Neuronal stem cell (in vitro differentiated cells): ENCODE data around the gene ITGBL1.

Experiments used
- DNase-seq: peaks from one replicate; pipeline ENCODE4 v3.0.0-alpha.2; 2013; ENCODE audit warnings: low spot score
- H2AFZ ChIP-seq: one replicate; pipeline ENCODE4 v1.6.1; 2013; ENCODE audit warnings: mild to moderate bottlenecking, low read length, inconsistent platforms
- H2AK5ac ChIP-seq: 2 replicates; pipeline ENCODE4 v1.6.1; 2013; ENCODE audit warnings: low read depth, mild to moderate bottlenecking, inconsistent platforms, low read length, moderate library complexity, mixed read lengths
- H2BK120ac ChIP-seq: 2 replicates; pipeline ENCODE4 v1.6.1; 2013; ENCODE audit warnings: low read depth, mild to moderate bottlenecking, inconsistent platforms, low read length, moderate library complexity, mixed read lengths
- H2BK12ac ChIP-seq: one replicate; pipeline ENCODE4 v1.6.1; 2013; ENCODE audit warnings: low read length, inconsistent platforms
- H2BK15ac ChIP-seq: 2 replicates; pipeline ENCODE4 v1.6.1; 2013; ENCODE audit warnings: mild to moderate bottlenecking, low read length, inconsistent platforms, mixed read lengths
- H2BK5ac ChIP-seq: one replicate; pipeline ENCODE4 v1.6.1; 2013; ENCODE audit warnings: inconsistent platforms, mild to moderate bottlenecking, low read length, moderate library complexity
- H3K14ac ChIP-seq: one replicate; pipeline ENCODE4 v1.6.1; 2013; ENCODE audit warnings: low read length, inconsistent platforms
- H3K18ac ChIP-seq: 2 replicates; pipeline ENCODE4 v1.6.1; 2013; ENCODE audit warnings: low read length, inconsistent platforms
- H3K23ac ChIP-seq: 2 replicates; pipeline ENCODE4 v1.6.1; 2013; ENCODE audit warnings: low read depth, mild to moderate bottlenecking, mixed read lengths, low read length, inconsistent platforms; ENCODE audit not compliant: poor library complexity
- H3K27ac ChIP-seq: replicated peaks from 3 replicates; pipeline ENCODE4 v1.5.1; 2013; ENCODE audit warnings: low read length, inconsistent platforms
- H3K27me3 ChIP-seq, 3 experiments: 2 replicates each; pipeline ENCODE4 v1.6.1; 2013; ENCODE audit warnings: low read length in 3 of 3, mild to moderate bottlenecking in 2 of 3, inconsistent platforms in 1 of 3, low read depth in 1 of 3, mixed read lengths in 1 of 3, moderate library complexity in 1 of 3; ENCODE audit not compliant: control insufficient read depth in 3 of 3, insufficient read depth in 3 of 3
- H3K36me3 ChIP-seq, 2 donors: replicated peaks in 1 of 2; 2 replicates each; pipeline ENCODE4 v1.6.1; 2013; ENCODE audit warnings: low read length in 2 of 2; ENCODE audit not compliant: control insufficient read depth in 2 of 2, insufficient read depth in 2 of 2
- H3K4ac ChIP-seq: 2 replicates; pipeline ENCODE4 v1.6.1; 2013; ENCODE audit warnings: inconsistent platforms, mild to moderate bottlenecking, low read length, moderate library complexity
- H3K4me1 ChIP-seq, 2 donors: 1 replicate in 1 of 2; 2 replicates in 1 of 2; pipeline ENCODE4 v1.6.1; 2013; ENCODE audit warnings: low read length in 2 of 2, low read depth in 1 of 2; ENCODE audit not compliant: control insufficient read depth in 2 of 2, insufficient read depth in 1 of 2
- H3K4me2 ChIP-seq: one replicate; pipeline ENCODE4 v1.6.1; 2013; ENCODE audit warnings: mild to moderate bottlenecking, low read length, inconsistent platforms; ENCODE audit not compliant: insufficient read depth, poor library complexity, severe bottlenecking
- H3K4me3 ChIP-seq, 2 donors: 2 replicates each; pipeline ENCODE4 v1.5.1; 2013; ENCODE audit warnings: low read length in 2 of 2, mild to moderate bottlenecking in 2 of 2, inconsistent platforms in 1 of 2, moderate library complexity in 1 of 2
- H3K79me1 ChIP-seq: one replicate; pipeline ENCODE4 v1.6.1; 2013; ENCODE audit warnings: low read depth, mild to moderate bottlenecking, inconsistent platforms, low read length, moderate library complexity
- H3K9ac ChIP-seq: one replicate; pipeline ENCODE4 v1.6.1; 2013; ENCODE audit warnings: mild to moderate bottlenecking, low read depth, low read length, inconsistent platforms; ENCODE audit not compliant: poor library complexity
- H3K9me3 ChIP-seq, 2 donors: replicated peaks in 1 of 2; 2 replicates each; pipeline versions ENCODE3 to v1.6.1; 2013; ENCODE audit warnings: low read length in 2 of 2, mild to moderate bottlenecking in 2 of 2, inconsistent platforms in 1 of 2, low read depth in 1 of 2, mixed read lengths in 1 of 2, moderate library complexity in 1 of 2; ENCODE audit not compliant: control insufficient read depth in 2 of 2, insufficient read depth in 1 of 2
- H4K8ac ChIP-seq: one replicate; pipeline ENCODE4 v1.6.1; 2013; ENCODE audit warnings: low read depth, mild to moderate bottlenecking, inconsistent platforms, low read length, moderate library complexity
- H4K91ac ChIP-seq: one replicate; pipeline ENCODE4 v1.6.1; 2013; ENCODE audit warnings: low read length, low read depth, mild to moderate bottlenecking, inconsistent platforms; ENCODE audit not compliant: poor library complexity
- WGBS, 2 donors: extraction: QIAGEN DNeasy Blood & Tissue Kit; methylation state at CpG; one replicate each; pipeline ENCODE4 v1.1.7; 2013; ENCODE audit warnings: missing lambda C conversion rate in 2 of 2, mixed read lengths in 1 of 2; ENCODE audit not compliant: insufficient read length in 2 of 2, insufficient replicate concordance in 1 of 2; ENCODE audit errors: extremely low coverage in 2 of 2; 5-methylcytosine and 5-hydroxymethylcytosine counted together

Gene ITGBL1

DNA sequence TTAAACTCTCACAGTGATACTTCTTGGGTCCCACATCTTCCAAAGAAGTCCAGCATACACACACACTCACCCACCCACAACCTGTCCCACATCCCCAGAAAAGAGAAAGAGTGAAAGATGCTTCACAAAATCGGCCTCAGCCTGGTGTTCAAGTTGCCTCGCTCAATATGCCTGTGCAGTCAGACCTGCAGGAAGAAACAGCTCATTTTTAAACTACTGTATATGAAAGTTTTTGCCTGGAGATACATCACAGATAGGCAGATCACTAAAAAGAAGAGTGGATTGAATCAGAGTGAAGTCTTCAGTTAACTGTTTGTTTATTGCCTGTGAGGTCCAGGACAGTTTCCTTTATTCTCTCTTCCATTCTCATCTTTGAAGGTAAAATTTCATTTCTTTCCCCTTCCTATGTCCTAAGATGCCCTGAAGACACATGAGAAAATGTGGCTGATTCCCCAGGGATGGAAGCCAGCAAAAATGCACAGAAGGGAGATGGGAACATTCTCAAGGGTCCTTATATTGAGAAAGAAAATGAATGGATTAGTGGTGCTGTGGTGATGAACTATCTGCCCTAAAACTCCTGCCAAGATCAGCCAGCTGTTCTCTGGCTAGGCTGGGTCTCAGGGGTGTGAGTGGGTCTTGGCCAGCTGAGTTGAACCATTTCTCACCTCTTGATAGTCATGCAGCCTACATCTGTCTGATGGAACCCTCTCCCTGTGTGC is 259.0 kb downstream of the ITGBL1 start:
- Histone ChIP-seq H3K14ac (no peak overlapping the region), H2BK12ac (no peak overlapping the region), H2BK5ac (no peak overlapping the region), H2BK15ac (no peak overlapping the region), H3K27me3 (no peaks in the 10 kb centered on the region), H3K9ac (no peak overlapping the region), H3K23ac (no peak overlapping the region), H3K9me3 (no peaks in the 10 kb centered on the region), H4K8ac (no peak overlapping the region), H3K18ac (no peak overlapping the region), H3K79me1 (no peaks in the 10 kb centered on the region), H3K27ac (no peak overlapping the region), H2AK5ac (no peak overlapping the region), H2AFZ (no peak overlapping the region), H3K36me3 (no peaks in the 10 kb centered on the region), H3K4me3 (no peak overlapping the region), H3K4me2 (no peak overlapping the region), H2BK120ac (no peak overlapping the region), H3K4ac (no peak overlapping the region), H3K4me1 (no peaks in the 10 kb centered on the region), H4K91ac (no peak overlapping the region)
- WGBS, 2 donors = no CpG with 5 or more reads among the region's 2 CpGs
- DNase-seq = no peak

DNA sequence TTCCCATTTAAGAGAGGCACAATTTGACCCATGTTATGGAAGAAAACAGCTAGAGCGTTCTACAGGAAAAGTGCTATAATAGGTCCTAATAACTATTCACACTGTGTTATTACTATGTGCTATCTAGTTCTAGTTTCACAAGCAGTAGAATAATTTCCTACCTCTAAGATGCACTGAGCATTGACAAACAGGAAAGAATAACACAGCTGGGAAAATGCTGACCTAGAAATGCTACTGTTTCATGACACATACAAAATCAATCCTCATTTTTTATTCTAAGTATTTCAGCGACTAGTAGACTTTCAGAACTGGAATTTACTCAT is 259.5 kb downstream of the ITGBL1 start:
- no peak overlapping the region for H3K4me2 ChIP-seq
- no peak overlapping the region for H2BK120ac ChIP-seq
- H3K4me3 ChIP-seq = no peak overlapping the region
- no peak overlapping the region for H3K4ac ChIP-seq
- no peak overlapping the region for H2AFZ ChIP-seq
- H3K79me1 ChIP-seq = no peaks in the 10 kb centered on the region
- H2AK5ac ChIP-seq = no peak overlapping the region
- H3K9me3 ChIP-seq = no peaks in the 10 kb centered on the region
- DNase-seq = no peak
- H4K8ac ChIP-seq = no peak overlapping the region
- H2BK12ac ChIP-seq = no peak overlapping the region
- H3K9ac ChIP-seq = no peak overlapping the region
- no peaks in the 10 kb centered on the region for H3K27me3 ChIP-seq
- no peak overlapping the region for H3K27ac ChIP-seq
- H3K36me3 ChIP-seq = no peaks in the 10 kb centered on the region
- H3K4me1 ChIP-seq = no peaks in the 10 kb centered on the region
- H3K18ac ChIP-seq = no peak overlapping the region
- H2BK15ac ChIP-seq = no peak overlapping the region
- no peak overlapping the region for H2BK5ac ChIP-seq
- no peak overlapping the region for H3K14ac ChIP-seq
- no peak overlapping the region for H3K23ac ChIP-seq
- H4K91ac ChIP-seq = no peak overlapping the region
- WGBS, 2 donors = no CpG with 5 or more reads among the region's 2 CpGs

DNA sequence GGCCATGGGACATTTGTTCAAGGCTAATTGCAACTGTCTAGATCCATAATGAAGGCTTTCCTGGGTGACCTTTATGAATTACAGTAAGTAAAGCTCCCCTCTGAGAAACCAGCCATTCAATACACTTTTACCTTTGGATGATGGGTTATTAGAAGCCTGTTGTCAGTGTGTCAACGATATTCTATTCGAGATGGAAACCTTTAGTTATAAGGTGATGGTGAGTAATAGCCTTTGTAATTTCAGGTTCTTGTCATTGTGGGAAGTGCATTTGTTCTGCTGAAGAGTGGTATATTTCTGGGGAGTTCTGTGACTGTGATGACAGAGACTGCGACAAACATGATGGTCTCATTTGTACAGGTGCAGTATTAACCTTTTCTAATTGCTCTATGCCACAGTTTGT is 261.7 kb downstream of the ITGBL1 start:
- no peak overlapping the region for H3K9ac ChIP-seq
- no peak overlapping the region for H2AFZ ChIP-seq
- WGBS, 2 donors = no CpG with 5 or more reads among the region's 3 CpGs
- H3K79me1 ChIP-seq = no peaks in the 10 kb centered on the region
- H4K91ac ChIP-seq = no peak overlapping the region
- H2AK5ac ChIP-seq = no peak overlapping the region
- H3K9me3 ChIP-seq = no peaks in the 10 kb centered on the region
- no peak for DNase-seq
- no peak overlapping the region for H3K27ac ChIP-seq
- no peak overlapping the region for H3K4me2 ChIP-seq
- H3K18ac ChIP-seq = no peak overlapping the region
- no peak overlapping the region for H2BK120ac ChIP-seq
- H2BK5ac ChIP-seq = no peak overlapping the region
- H3K4me1 ChIP-seq = no peaks in the 10 kb centered on the region
- H3K23ac ChIP-seq = no peak overlapping the region
- H2BK12ac ChIP-seq = no peak overlapping the region
- H3K36me3 ChIP-seq = no peaks in the 10 kb centered on the region
- no peaks in the 10 kb centered on the region for H3K27me3 ChIP-seq
- H3K4me3 ChIP-seq = no peak overlapping the region
- H4K8ac ChIP-seq = no peak overlapping the region
- no peak overlapping the region for H2BK15ac ChIP-seq
- H3K14ac ChIP-seq = no peak overlapping the region
- H3K4ac ChIP-seq = no peak overlapping the region

DNA sequence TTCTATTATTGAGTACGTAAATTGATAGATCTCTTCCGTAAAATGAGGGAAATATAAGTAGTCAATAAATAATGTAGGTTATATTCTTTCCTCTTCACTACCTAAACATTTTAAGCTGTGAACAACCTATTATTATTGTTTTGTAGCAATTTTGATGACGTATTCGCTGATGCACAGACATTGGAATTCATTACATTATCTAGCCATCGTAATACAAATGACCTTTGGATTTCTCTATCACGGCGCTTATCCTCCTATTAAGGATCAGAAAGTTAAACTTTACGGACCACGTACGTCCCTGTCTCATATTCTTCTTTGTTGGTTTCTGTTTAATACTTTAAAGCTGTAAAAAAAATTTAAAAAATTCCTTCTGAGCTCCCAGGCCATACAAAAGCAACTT is 264.9 kb downstream of the ITGBL1 start:
- Histone ChIP-seq H3K4ac (no peak overlapping the region), H3K14ac (no peak overlapping the region), H4K91ac (no peak overlapping the region), H4K8ac (no peak overlapping the region), H2BK5ac (no peak overlapping the region), H3K9me3 (no peaks in the 10 kb centered on the region), H3K36me3 (no peaks in the 10 kb centered on the region), H2BK12ac (no peak overlapping the region), H3K18ac (no peak overlapping the region), H3K27ac (no peak overlapping the region), H2AFZ (no peak overlapping the region), H3K79me1 (no peaks in the 10 kb centered on the region), H3K4me1 (no peaks in the 10 kb centered on the region), H2AK5ac (no peak overlapping the region), H3K4me2 (no peak overlapping the region), H3K23ac (no peak overlapping the region), H3K27me3 (no peaks in the 10 kb centered on the region), H3K4me3 (no peak overlapping the region), H2BK15ac (no peak overlapping the region), H3K9ac (no peak overlapping the region), H2BK120ac (no peak overlapping the region)
- no peak for DNase-seq
- WGBS, 2 donors = no CpG with 5 or more reads among the region's 10 CpGs
